Kidney (tissue), 22 donors: ENCODE measurements around the gene CAV2. TPM values are rescaled to one million over a fixed set of nuclear protein-coding genes. Genes with fewer than 3 reads are reported as not detected.

ENCODE experiments used
- DNase-seq, 5 donors: peaks; one replicate each; pipeline ENCODE4 v3.0.0-alpha.2; 2013 to 2020
- FAIRE-seq: peaks from 2 replicates; lab custom pipeline; 2012; peaks lifted over from hg19 to GRCh38; lab: Jason Lieb, UNC
- H3K27ac ChIP-seq, 2 donors: one replicate each; pipeline ENCODE4 v1.7.0; 2013; ENCODE audit warnings: low read depth in 2 of 2, low read length in 2 of 2, inconsistent platforms in 1 of 2
- H3K27me3 ChIP-seq: one replicate; pipeline ENCODE4 v1.7.1; 2013; ENCODE audit warnings: low read length, inconsistent platforms; ENCODE audit not compliant: control insufficient read depth, insufficient read depth
- H3K36me3 ChIP-seq, 3 donors: one replicate each; pipeline versions ENCODE4 v1.7.0 to v1.7.1; 2013; ENCODE audit warnings: low read length in 3 of 3, control low read depth in 1 of 3, inconsistent platforms in 1 of 3; ENCODE audit not compliant: insufficient read depth in 3 of 3, control insufficient read depth in 2 of 3
- H3K4me1 ChIP-seq, 3 donors: one replicate each; pipeline versions ENCODE4 v1.7.0 to v1.7.1; 2013; ENCODE audit warnings: low read length in 3 of 3, inconsistent platforms in 1 of 3, low read depth in 1 of 3; ENCODE audit not compliant: control insufficient read depth in 2 of 3, insufficient read depth in 2 of 3
- H3K4me3 ChIP-seq, 3 donors: one replicate each; pipeline versions ENCODE4 v1.7.0 to v1.8.1; 2013; ENCODE audit warnings: low read length in 3 of 3, control low read depth in 1 of 3, inconsistent platforms in 1 of 3
- H3K9ac ChIP-seq, 3 donors: one replicate each; pipeline versions ENCODE4 v1.7.0 to v1.7.1; 2013; ENCODE audit warnings: low read length in 3 of 3, control low read depth in 1 of 3, inconsistent platforms in 1 of 3
- H3K9me3 ChIP-seq, 3 donors: one replicate each; pipeline versions ENCODE4 v1.7.0 to v1.7.1; 2013; ENCODE audit warnings: low read length in 3 of 3, control low read depth in 1 of 3, inconsistent platforms in 1 of 3; ENCODE audit not compliant: control insufficient read depth in 2 of 3, insufficient read depth in 1 of 3
- CTCF ChIP-seq: IDR thresholded peaks from 3 replicates; pipeline ENCODE4 v1.5.1; 2012; ENCODE audit warnings: mild to moderate bottlenecking, moderate library complexity, borderline replicate concordance; ENCODE audit not compliant: insufficient read depth; ENCODE audit errors: extremely low read depth
- intact Hi-C: fragments of 100-400 bp; cut with DNase I; formaldehyde crosslinking; loops from one replicate; pipeline ENCODE4 v1.11.1; 2022
- long read RNA-seq, 10 donors: library from polyadenylated mRNA in 1 of 10; unstranded in 1 of 10; transcript quantifications; one replicate each; pipeline ENCODE4 v2.0.0 and lab custom pipeline, GENCODE V29; 2021 to 2026
- polyA plus RNA-seq: library from polyadenylated mRNA; stranded (reverse); fragments of 350-450 nt; fragmentation: Illumina TruSeq; extraction: RNeasy Lipid Tissue Mini Kit (QIAGEN cat#74804); gene quantifications from one replicate; pipeline ENCODE4 v1.2.3, GENCODE V29; 2014; ENCODE audit warnings: low read depth, low replicate concordance; ENCODE audit not compliant: insufficient read depth
- total RNA-seq: library from RNA; stranded (reverse); fragmentation: NEBNext Ultra II Directional; extraction: Animal tissue kit (Norgen Biotek cat#: 25700); gene quantifications from one replicate; pipeline ENCODE4 v1.2.1, GENCODE V29; 2021
- donor health status: control.
- donor health status: control.
- donor health status: control.
- donor health status: control.
- donor health status: control.
- donor health status: DM: yes; HTN: yes; CAD: no.
- donor health status: Normal renal cell carcinoma (clear cell type).

The CAV2 gene
- total RNA-seq (50.8 TPM), polyA plus RNA-seq (23.1 TPM)
- long read RNA-seq, donor 1, transcript CAV2-201 (3 exons, 3,301 nt): major isoform, 12 of 14 reads
- long read RNA-seq, donor 1, partial matches to known transcripts: 0 of 14 reads
- long read RNA-seq, donor 1, other reads (novel, unspliced or antisense): 0 of 14 reads
- long read RNA-seq, donor 2, partial matches to known transcripts: 0 of 8 reads
- long read RNA-seq, donor 2, other reads (novel, unspliced or antisense): 0 of 8 reads
- long read RNA-seq, donor 3, transcript CAV2-201 (3 exons, 3,301 nt): major isoform, 10 of 11 reads
- long read RNA-seq, donor 3, partial matches to known transcripts: 0 of 11 reads
- long read RNA-seq, donor 3, other reads (novel, unspliced or antisense): 0 of 11 reads
- long read RNA-seq, donor 4, partial matches to known transcripts: 0 of 6 reads
- long read RNA-seq, donor 4, other reads (novel, unspliced or antisense): 0 of 6 reads
- long read RNA-seq, donor 5, partial matches to known transcripts: 0 of 1 reads
- long read RNA-seq, donor 5, other reads (novel, unspliced or antisense): 0 of 1 reads
- long read RNA-seq, donor 6, transcript CAV2-201 (3 exons, 3,301 nt): major isoform, 10 of 14 reads
- long read RNA-seq, donor 6, partial matches to known transcripts: 0 of 14 reads
- long read RNA-seq, donor 6, other reads (novel, unspliced or antisense): 0 of 14 reads
- long read RNA-seq, donor 7, transcript CAV2-201 (3 exons, 3,301 nt): major isoform, 110 of 120 reads
- long read RNA-seq, donor 7, transcript CAV2-214 (2 exons, 787 nt): minor isoform, 5 of 120 reads
- long read RNA-seq, donor 7, partial matches to known transcripts: 0 of 120 reads
- long read RNA-seq, donor 7, other reads (novel, unspliced or antisense): 1 of 120 reads
- long read RNA-seq, donor 8, transcript CAV2-201 (3 exons, 3,301 nt): major isoform, 14 of 15 reads
- long read RNA-seq, donor 8, partial matches to known transcripts: 0 of 15 reads
- long read RNA-seq, donor 8, other reads (novel, unspliced or antisense): 0 of 15 reads
- long read RNA-seq, donor 9, partial matches to known transcripts: 0 of 6 reads
- long read RNA-seq, donor 9, other reads (novel, unspliced or antisense): 0 of 6 reads
- long read RNA-seq, donor 10, transcript CAV2-201 (3 exons, 3,301 nt): major isoform, 6 of 16 reads
- long read RNA-seq, donor 10, partial matches to known transcripts: 0 of 16 reads
- long read RNA-seq, donor 10, other reads (novel, unspliced or antisense): 10 of 16 reads

- no peak for FAIRE-seq
- intact Hi-C loops: no loop called here
- DNase-seq: peak; percentile 47 to 87 (median 64)
- Histone ChIP-seq H3K4me3 (peak within 1 kb of the TSS; percentile 66 to 84 (median 79)), H3K27me3 (peaks cover 8% of the 10 kb centered on the region), H3K36me3 (no peaks in the 10 kb centered on the region), H3K9me3 (no peaks in the 10 kb centered on the region), H3K4me1 (peaks cover 0 to 6% (median 0%) of the 10 kb centered on the region in 3 donors), H3K9ac (peak within 1 kb of the TSS; percentile 50 to 93 (median 56)), H3K27ac (peak within 1 kb of the TSS; percentile 56 to 69)
- no peak for TF ChIP-seq CTCF
Observed at GRCh38 chr7:116499168-116500077, at the start of gene CAV2. TSS of gene CAV2 (plus strand) at chr7:116499738. CDS start at chr7:116499782, 44 bp downstream.

- no peaks in the 10 kb centered on the region for H3K27me3 ChIP-seq
- H3K27ac ChIP-seq: no peak overlapping the region
- no peaks in the 10 kb centered on the region for H3K9me3 ChIP-seq
- no peak for FAIRE-seq
- no peak overlapping the region for H3K4me3 ChIP-seq
- intact Hi-C loops: no loop called here
- TF ChIP-seq CTCF: no peak
- no peak overlapping the region for H3K9ac ChIP-seq
- DNase-seq: no peak
- H3K36me3 ChIP-seq: no peaks in the 10 kb centered on the region
- H3K4me1 ChIP-seq: no peaks in the 10 kb centered on the region
Observed at GRCh38 chr7:116449950-116450349, 49.6 kb upstream of the CAV2 start.
